Peyer's patch (tissue), 4 donors: ENCODE results near the gene FYB1.

ENCODE experiments used
- POLR2A ChIP-seq, 2 donors: fragments of 450-650 bp; IDR thresholded peaks; one replicate each; pipeline ENCODE4 v1.5.1; 2017; ENCODE audit warnings: antibody characterized with exemption in 2 of 2, mild to moderate bottlenecking in 2 of 2, moderate library complexity in 2 of 2
- TF ChIP-seq, protein P1 (sequence below), 6 experiments: fragments of 450-650 bp in 4 of 6; fragments of 200-600 bp in 2 of 6; sonication (generic) in 1 of 6; IDR thresholded peaks; one replicate each; pipeline ENCODE4 v1.5.1; 2017 to 2019; ENCODE audit warnings: antibody characterized with exemption in 6 of 6, mild to moderate bottlenecking in 3 of 6, moderate library complexity in 1 of 6

DNA sequence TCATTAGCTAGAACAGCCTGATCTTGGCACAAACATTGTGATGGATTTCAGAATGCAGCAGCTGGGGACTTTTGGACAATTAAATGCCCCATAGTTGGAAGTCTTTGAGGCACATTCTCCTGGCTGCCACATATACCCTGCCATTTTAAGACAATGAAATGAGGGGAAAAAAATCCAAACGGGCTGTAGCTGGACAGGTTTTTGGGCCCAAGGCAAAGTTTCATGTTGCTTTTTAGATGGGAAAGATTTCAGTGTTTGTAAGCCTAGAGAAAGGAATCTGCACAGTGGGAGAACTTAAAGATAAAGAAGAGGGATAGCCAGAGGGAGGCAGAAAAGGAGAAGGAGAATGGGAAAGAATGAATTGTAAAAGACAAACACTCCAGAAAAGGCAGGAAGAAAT, 115.1 kb downstream of the FYB1 start:
- TF ChIP-seq, protein P1, sequence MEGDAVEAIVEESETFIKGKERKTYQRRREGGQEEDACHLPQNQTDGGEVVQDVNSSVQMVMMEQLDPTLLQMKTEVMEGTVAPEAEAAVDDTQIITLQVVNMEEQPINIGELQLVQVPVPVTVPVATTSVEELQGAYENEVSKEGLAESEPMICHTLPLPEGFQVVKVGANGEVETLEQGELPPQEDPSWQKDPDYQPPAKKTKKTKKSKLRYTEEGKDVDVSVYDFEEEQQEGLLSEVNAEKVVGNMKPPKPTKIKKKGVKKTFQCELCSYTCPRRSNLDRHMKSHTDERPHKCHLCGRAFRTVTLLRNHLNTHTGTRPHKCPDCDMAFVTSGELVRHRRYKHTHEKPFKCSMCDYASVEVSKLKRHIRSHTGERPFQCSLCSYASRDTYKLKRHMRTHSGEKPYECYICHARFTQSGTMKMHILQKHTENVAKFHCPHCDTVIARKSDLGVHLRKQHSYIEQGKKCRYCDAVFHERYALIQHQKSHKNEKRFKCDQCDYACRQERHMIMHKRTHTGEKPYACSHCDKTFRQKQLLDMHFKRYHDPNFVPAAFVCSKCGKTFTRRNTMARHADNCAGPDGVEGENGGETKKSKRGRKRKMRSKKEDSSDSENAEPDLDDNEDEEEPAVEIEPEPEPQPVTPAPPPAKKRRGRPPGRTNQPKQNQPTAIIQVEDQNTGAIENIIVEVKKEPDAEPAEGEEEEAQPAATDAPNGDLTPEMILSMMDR (IDR thresholded peaks at IDR 0.05) = no peak
- no peak for TF ChIP-seq POLR2A (IDR thresholded peaks at IDR 0.05)
